Right atrium auricular region (tissue), 2 donors: ENCODE results near the gene EIF4E2. TPM values are rescaled to one million over a fixed set of nuclear protein-coding genes. Genes with fewer than 3 reads are reported as not detected.

Source experiments
- DNase-seq: peaks from one replicate; pipeline ENCODE4 v3.0.0-alpha.2; 2019; ENCODE audit warnings: low spot score
- H3K27ac ChIP-seq, 2 donors: fragments of 200-600 bp; sonication (generic); 1 replicate in 1 of 2; 2 replicates in 1 of 2; pipeline ENCODE4 v1.5.1; 2016 to 2019
- H3K27me3 ChIP-seq, 2 donors: fragments of 200-600 bp; sonication (generic); one replicate each; pipeline versions ENCODE4 v1.5.1 to v1.6.0; 2017 to 2019
- H3K36me3 ChIP-seq: fragments of 200-600 bp; sonication (generic); one replicate; pipeline ENCODE4 v1.5.1; 2016
- H3K4me1 ChIP-seq, 2 donors: fragments of 200-600 bp; sonication (generic); one replicate each; pipeline versions ENCODE4 v1.5.1 to v1.6.0; 2017 to 2019
- H3K4me3 ChIP-seq, 2 donors: fragments of 200-600 bp; sonication (generic); 1 replicate in 1 of 2; 2 replicates in 1 of 2; pipeline ENCODE4 v1.5.1; 2017 to 2019; ENCODE audit warnings: mild to moderate bottlenecking in 1 of 2, moderate library complexity in 1 of 2
- H3K9me3 ChIP-seq, 2 donors: fragments of 200-600 bp; sonication (generic); one replicate each; pipeline ENCODE4 v1.5.1; 2019
- CTCF ChIP-seq, 2 donors: fragments of 200-600 bp; sonication (generic); IDR thresholded peaks; one replicate each; pipeline ENCODE4 v1.5.1; 2019; ENCODE audit warnings: antibody characterized with exemption in 2 of 2
- total RNA-seq, 2 donors: library from RNA; depleted of rRNA; stranded (reverse); fragments of >200 nt; gene quantifications; one replicate each; pipeline ENCODE4 v1.1.0, GENCODE V29; 2016

Gene EIF4E2
- total RNA-seq, 2 donors from 2014 or later = 23.3 to 23.4 TPM

GRCh38 chr2:232523402-232523681 lies 27.1 kb upstream of the EIF4E2 start:
- Histone ChIP-seq H3K9me3 (no peaks in the 10 kb centered on the region), H3K27me3 (peaks cover 0 to 20% of the 10 kb centered on the region in 2 donors), H3K27ac (no peak overlapping the region), H3K4me1 (peaks cover 0 to 47% of the 10 kb centered on the region in 2 donors), H3K36me3 (no peaks in the 10 kb centered on the region), H3K4me3 (peak overlapping the region; percentile 15 to 44)
- no peak for TF ChIP-seq CTCF (IDR thresholded peaks at IDR 0.05)
- DNase-seq = no peak

- Histone ChIP-seq H3K4me3 (peak overlapping the region; percentile 15 to 44), H3K27ac (no peak overlapping the region), H3K9me3 (no peaks in the 10 kb centered on the region), H3K36me3 (no peaks in the 10 kb centered on the region), H3K4me1 (peaks cover 0 to 47% of the 10 kb centered on the region in 2 donors), H3K27me3 (peaks cover 0 to 20% of the 10 kb centered on the region in 2 donors)
- no peak for DNase-seq
- peak in 1 of 2 donors; percentile 31 for TF ChIP-seq CTCF (IDR thresholded peaks at IDR 0.05)
These were observed 26.5 kb upstream of the EIF4E2 start for GRCh38 chr2:232523682-232524597.

GRCh38 chr2:232524771-232525170 lies 25.7 kb upstream of the EIF4E2 start:
- H3K9me3 ChIP-seq = no peaks in the 10 kb centered on the region
- no peak for DNase-seq
- no peaks in the 10 kb centered on the region for H3K36me3 ChIP-seq
- H3K27ac ChIP-seq = no peak overlapping the region
- H3K27me3 ChIP-seq = peaks cover 0 to 20% of the 10 kb centered on the region in 2 donors
- peaks cover 0 to 47% of the 10 kb centered on the region in 2 donors for H3K4me1 ChIP-seq
- no peak overlapping the region for H3K4me3 ChIP-seq
- TF ChIP-seq CTCF (IDR thresholded peaks at IDR 0.05) = no peak

GRCh38 chr2:232525199-232525598 lies 25.3 kb upstream of the EIF4E2 start:
- Histone ChIP-seq H3K4me3 (no peak overlapping the region), H3K4me1 (peaks cover 0 to 47% of the 10 kb centered on the region in 2 donors), H3K27me3 (peaks cover 0 to 20% of the 10 kb centered on the region in 2 donors), H3K36me3 (no peaks in the 10 kb centered on the region), H3K9me3 (no peaks in the 10 kb centered on the region), H3K27ac (no peak overlapping the region)
- DNase-seq = no peak
- TF ChIP-seq CTCF (IDR thresholded peaks at IDR 0.05) = no peak

GRCh38 chr2:232525791-232526371 lies 24.6 kb upstream of the EIF4E2 start, which contains the start of gene CHRND:
TSS of gene CHRND (plus strand) at chr2:232526160. CDS start at chr2:232526216, 56 bp downstream.
- no peak for DNase-seq
- peaks cover 0 to 47% of the 10 kb centered on the region in 2 donors for H3K4me1 ChIP-seq
- H3K9me3 ChIP-seq = no peaks in the 10 kb centered on the region
- H3K27ac ChIP-seq = peak within 1 kb of the TSS; percentile 26 to 29
- TF ChIP-seq CTCF (IDR thresholded peaks at IDR 0.05) = no peak
- peak within 1 kb of the TSS in 1 of 2 donors; percentile 6 for H3K4me3 ChIP-seq
- H3K36me3 ChIP-seq = no peaks in the 10 kb centered on the region
- H3K27me3 ChIP-seq = peaks cover 0 to 20% of the 10 kb centered on the region in 2 donors
